HG02981 (cell line): ENCODE data around the gene SQOR.
A peak's percentile ranks its signal among the peaks of the same experiment; 100 is the strongest.

Experiments used
- ATAC-seq: cut with Tn5 transposase; IDR thresholded peaks from one replicate; pipeline ENCODE4 v1.9.1; 2021; ENCODE audit warnings: mild to moderate bottlenecking, moderate library complexity; ENCODE audit not compliant: unreplicated experiment

Gene SQOR

DNA sequence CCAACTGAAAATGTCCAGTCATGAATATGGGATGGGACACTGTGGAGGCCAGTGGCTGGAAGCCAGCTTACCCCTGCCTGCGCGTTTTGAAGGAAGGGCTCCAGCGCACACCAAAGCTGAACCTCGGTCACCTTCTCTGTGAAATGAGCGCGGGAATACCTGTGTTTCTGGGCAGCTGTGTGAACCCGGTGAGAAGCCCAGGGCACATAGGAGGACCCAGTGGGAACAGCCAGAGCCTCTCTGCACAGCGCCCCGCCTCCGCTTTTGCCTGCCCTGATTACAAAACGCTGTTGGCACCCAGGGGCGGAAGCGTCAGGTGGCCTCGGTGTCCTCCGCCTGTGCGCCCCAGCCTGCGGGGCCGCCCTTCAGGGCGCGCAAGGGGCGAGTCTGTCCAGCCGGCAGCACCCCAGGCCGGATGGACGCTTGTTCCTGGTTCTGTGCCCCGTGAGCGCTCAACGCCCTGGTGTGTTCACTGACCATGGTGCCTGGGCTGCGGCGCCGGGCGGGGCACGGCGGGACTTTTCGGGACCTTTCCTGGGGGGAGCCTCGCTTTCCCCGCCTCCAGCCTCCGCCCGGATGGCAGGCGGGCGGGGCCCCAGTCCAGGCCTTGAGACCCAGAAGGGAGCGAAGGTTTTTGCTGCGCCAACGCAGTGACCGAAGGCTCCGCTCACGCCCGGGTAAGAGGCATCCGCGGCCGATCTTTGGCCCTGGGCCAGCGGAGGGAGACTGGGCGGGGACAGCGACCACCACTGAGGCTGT lies at the start of gene SQOR:
Gene SQOR (plus strand): TSS at position 598 of the 759 bp plus-strand sequence. CDS start 23,895 bp downstream, outside the sequence.
- ATAC-seq = peak; percentile 69

DNA sequence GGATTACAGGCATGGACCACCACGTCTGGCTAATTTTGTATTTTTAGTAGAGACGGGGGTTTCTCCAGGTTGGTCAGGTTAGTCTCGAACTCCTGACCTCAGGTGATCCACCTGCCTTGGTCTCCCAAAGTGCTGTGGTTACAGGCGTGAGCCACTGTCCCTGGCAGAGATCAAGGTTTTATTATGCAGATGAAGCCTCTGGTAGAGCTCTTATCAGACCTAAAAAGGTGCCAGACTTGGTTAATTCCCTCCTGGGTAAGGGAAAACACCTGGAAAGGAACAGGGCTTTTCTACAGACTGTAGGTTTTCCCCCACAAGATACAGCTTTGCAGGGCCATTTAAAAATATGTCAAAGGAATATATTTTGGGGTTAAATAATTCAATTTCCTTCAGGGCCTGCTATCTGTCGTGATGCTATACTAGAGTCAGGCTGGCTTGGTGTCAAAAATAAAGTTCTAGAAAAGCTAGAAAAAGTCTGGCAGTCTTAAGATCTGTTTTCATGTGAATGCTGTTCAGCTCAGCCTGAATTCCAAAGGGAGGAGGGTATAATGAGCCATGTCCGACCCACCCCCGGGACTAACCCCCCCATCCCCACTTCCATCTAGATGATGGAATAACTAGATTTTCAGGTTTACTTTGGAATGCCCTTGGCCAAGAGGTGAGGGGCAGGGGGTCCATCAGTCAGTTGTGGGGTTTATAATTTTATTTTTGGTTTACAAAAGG lies 49.6 kb upstream of the SQOR start:
- no peak for ATAC-seq

DNA sequence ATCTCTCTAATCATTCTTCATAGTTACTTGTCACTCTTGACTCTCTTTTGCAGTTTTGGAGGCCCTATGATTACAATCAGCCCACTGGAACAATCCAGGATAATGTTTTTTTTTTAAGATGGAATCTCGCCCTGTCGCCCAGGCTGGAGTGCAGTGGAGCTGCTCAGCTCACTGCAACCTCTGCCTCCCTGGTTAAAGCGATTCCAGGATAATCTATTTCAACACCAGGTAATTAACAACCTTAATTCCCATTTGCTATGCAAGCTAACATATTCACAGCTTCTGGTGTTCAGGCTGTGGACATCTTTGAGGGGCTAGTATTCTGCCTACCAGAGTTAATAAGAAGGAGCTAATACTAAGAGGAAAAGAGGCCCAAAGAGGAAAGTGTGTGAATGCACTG lies 48.7 kb upstream of the SQOR start:
- ATAC-seq = no peak

DNA sequence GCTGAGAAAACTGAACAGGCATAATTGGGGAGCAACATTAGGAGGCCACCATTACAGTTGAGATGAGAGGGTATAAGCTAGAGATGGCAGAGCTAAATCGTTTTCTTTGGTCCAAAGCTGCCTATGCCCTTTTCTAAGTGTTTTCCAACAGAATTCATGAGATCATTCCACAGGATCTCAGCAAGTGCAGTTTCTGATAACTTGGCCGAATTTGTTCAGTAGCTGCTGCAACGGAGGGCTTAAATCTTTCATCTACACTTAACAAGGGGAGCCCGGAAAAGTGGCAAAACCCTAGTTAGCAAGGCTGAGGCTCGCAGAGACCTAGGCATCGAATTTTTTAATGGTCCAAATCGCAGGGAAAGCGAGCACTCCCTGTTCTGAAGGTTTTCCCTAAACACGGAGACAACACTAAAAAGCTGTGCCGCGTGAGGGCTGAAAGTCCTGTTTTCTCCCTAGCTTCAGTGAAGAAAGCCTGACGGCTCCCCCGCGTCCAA lies 48.2 kb upstream of the SQOR start:
- no peak for ATAC-seq

DNA sequence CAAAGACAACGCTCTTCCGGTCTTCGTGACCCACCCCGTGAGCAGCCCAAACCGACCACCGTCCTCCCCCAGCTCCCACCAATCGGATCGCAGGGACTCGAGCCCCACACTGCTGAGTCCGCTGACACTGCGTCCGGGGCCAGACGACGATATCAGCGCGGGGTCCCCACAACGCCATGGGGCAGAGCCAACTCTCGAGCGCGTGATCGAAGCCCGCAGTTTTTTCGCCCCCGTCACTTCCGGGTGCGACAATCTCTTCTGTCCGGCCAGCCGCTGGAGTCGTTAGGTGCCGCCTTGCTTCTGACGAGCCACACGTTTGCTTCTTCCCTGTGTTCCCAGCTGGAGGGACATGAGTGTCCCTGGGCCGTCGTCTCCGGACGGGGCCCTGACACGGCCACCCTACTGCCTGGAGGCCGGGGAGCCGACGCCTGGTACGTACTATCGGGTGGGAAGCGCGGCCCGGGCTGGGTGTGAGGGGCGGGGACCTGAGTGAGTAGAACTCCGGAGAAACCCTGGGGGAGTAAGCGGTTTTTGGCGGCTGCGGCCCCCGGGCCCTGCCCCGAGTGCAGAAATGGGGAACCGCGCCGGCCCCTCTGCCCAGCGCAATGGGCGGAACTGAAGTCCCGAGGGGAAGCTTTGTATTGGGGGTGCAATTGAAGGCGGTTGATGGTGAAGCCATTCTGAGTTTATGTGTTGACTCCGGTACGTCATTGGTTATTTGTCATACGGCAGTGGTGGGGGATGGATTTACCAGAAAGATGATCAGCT lies 47.5 kb upstream of the SQOR start, which contains the start of gene BLOC1S6:
Gene BLOC1S6 (plus strand): TSS at position 285 of the 768 bp plus-strand sequence. CDS start 65 bp downstream, at position 350.
- peak; percentile 79 for ATAC-seq

DNA sequence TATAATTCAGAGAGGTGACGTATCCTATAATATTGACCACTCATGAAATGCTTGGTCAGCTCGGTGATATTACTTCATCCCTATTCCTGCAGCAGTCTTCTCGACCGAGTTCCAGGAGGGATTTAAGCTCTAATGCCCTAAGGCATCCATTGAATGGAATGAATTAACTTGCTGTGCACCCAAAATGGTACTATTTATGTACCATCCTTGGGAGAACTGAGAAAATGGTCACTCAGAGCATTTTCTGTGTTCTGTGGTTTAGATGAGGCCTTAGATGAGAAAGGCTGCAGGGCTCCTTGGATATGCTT lies 47.0 kb upstream of the SQOR start:
- no peak for ATAC-seq

DNA sequence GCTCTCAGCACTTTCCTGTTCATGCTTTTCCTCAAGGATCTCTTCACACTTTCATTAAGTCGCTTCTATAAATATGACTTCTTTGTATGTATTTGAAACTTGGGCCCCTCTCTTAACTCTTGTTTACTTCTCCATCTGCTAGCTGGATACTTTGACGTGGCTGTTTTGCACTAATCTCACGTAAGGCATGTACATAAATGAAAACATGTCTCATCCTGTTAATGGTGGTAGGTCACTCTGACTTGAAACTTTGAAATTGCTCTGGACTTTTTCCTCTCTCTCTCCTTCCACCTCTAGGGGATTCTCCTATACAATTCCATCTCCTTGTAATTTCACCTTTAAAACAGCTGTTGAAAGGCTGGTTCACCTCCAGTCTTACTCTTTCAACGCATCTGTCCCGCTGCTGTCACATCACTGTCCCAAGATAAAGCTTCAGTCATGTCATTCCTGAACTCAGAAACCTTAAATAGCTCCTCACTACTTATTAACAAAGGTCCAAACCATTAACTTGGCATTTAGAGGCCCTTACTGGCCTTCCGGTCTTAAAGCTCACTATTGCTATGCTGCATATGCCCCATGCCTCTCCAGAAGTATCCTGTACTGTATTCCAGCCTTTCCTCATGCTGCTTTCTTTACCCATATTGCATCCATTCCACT lies 46.5 kb upstream of the SQOR start:
- no peak for ATAC-seq

DNA sequence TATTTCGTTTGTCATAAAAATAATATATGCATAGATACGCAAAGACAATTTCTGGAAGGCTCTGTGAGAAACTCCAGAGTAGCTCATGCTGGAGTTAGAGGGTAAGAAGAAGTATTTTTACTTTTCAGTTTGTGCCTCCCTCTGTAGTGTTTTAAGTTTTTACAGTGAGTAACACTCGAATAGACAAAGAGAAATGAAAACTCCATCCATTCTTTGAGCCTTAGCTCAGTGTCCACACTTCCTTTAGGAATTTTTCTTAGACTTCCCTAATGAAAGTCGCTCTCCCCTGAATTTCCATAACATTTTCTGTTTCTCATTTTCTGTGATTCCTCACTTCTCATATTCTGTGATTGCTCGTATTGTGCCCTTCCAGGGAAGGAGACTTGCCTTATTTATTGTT lies 45.6 kb upstream of the SQOR start:
- ATAC-seq = no peak

DNA sequence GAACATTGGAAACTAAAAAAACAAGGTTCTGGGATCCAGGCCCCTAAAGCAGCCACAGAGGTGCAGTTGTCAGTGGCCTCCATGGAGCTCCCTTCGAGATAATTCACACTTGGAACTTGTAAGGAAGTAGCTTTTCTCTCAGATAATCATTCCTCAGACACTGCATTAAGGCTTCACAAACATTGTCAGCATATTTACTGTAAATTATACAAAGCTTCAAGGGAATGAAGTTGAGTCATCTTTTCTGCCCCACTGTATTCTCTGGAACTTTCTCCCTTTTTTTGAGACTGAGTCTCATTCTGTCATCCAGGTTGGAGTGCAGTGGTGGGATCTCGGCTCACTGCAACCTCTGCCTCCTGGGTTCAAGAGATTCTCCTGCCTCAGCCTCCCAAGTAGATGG lies 40.5 kb upstream of the SQOR start:
- no peak for ATAC-seq

DNA sequence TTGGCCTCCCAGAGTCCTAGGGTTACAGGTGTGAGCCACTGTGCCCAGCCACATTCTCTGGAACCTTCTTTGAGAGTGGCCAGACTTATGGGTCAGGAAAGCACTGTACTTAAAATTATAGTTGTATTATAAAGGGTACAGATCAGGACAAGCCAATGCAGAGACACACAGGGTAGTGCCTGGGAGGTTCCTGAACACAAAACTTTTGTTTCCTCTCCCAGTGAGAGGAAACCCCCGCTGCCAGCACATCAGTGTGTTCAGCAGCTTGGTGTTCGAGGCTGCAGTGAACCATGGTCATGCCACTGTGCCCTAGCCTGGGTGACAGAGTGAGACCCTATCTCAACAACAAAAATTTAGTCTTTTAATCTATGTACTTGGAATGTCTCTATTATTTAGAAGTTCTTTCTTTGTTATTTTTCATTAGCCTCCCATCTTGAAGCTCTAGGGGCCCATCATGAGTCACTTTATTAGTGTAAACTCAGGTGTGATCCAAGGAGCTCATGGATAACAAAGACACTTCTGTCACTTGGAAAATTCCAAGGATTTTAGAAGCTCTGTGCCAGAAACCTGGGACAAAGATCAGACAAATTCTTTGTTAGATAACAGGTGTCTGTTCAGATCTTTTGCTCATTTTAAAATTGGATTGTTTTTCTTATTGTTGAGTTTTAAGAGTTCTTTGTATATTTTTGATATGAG lies 39.8 kb upstream of the SQOR start:
- no peak for ATAC-seq

DNA sequence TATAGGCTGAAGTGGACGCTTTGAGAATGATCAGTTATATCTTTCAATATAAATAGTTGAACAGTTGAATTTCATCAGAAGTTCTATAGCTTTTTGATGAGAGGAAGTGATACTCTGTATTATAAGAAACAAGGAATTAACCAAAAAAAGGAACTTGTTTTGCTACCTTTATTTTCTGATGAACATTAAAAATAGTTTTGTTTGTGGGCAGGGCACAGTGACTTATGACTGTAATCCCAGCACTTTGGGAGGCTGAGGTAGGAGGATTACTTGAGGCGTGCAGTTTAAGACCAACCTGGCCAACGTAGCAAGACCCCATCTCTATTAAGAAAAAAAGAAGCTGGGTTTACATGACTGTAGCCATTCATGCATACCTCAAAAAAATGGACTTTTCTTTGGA lies 30.9 kb upstream of the SQOR start:
- ATAC-seq = no peak

DNA sequence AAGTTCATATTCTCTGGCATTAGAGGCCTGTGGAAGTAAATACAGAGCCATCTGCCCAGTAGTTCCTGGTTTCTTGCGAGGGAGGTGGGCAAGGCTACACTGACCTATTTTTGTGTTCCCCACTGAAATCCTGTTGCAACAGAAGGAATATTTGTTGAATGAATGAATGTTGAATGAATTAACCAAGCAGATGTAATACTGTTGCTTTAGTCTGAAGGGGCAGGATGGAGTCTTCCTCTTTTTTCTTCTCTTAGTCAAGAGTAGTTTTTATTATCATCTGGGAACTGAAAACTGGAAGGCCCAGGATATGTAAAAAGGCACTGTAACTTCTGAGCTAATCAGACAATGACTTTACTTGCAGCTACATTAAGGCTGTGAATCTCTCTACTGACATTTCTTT lies 30.5 kb upstream of the SQOR start:
- no peak for ATAC-seq

DNA sequence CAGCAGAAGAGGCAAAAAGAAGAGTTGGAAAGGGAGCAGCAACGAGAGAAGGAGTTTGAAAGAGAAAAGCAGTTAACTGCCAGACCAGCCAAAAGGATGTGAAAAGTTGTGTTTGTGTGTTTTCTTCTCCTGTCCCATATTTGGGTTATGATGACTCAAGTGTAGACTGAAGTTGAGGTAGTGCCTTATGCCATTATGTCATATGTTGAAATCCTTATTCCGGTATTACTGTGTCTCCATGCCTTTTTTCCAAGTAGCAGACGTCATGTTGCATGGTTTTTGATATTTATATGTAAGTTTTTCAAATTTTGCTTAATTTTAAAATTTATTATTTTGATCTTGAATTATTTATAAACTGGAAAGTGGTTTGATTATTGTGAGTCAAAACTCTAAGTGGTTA lies 28.4 kb upstream of the SQOR start:
- no peak for ATAC-seq

DNA sequence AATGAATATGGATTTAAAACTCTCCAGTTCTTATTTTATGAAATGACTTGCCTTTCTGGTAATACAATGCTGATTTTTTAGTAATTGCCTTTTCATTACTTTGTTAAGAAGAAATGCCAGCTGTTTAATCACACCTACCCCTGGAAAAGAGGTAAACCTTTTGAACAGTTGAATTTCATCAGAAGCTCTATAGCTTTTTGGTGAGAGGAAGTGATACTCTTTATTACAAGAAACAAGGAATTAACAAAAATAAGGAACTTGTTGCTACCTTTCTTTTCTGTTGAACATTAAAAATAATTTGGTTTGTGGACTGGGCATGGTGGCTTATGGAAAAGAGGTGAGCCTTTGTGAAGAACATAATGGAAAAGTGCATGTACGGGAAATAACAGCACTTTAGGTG lies 28.0 kb upstream of the SQOR start:
- no peak for ATAC-seq

DNA sequence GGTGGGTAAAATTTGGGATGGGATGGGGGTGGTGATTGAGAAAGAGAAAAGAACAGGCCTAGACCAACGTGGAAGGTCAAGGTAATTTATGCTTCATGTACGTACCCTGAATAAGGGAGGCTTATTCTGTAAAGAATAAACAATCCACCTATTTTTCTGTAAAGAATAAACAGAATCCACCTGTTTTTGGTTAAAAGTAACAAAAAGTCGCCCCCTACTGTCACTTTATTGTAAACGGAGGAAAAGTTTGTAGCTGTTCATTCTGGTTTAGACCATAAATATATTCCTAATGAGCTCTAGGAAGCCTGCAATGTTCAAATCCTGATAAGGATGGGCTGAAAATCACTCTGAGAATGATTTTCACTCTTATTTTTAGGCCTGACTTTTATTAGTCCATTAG lies 23.5 kb upstream of the SQOR start:
- ATAC-seq = no peak

DNA sequence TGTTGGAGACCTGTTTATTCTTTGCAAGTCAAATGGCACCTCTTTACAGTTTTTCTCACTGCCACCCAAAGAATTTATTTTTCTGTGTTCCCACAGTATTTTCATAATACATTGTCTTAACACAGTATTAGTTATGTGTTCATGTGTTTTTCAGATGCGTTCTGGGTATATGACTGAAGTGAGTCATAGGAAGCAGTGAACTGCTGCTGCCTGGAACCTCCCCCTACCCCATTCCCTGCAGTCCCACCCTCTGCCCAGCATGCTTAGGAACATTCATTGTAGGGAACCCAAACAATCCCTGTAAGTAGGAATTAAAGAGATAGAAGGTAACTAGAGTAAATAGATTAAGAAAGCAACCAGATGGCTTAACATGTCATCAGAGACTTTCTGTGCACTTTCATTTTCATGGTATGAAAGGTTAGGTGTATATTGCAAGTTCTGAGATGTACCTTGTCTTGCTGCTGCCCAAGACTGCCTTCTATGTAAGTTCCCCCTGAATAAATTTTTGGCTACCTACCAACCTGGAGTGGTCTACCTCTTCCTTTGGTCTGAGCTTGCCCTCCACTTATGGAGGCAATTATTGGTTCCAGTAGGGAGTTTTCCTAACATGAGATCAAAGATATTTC lies 21.9 kb upstream of the SQOR start:
- ATAC-seq = no peak

DNA sequence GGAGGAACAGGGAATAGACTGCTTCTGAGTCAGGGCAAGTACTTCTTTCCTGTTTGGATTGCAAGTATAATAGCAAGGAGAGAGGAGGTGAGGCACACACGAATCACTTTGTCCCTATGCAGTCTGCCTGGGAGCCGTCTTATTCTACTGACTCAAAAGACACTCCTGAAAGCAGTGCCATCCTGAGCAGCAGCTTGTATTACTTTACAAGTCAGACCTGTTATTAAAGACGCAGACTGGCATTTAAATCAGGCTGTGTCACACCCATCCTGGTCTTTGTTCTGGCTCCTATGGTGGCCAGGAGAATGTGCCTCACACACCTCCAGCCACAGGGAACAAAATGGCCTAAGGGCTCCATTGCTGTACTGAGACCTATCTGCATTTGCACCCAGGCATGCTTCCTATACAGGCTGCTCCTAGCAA lies 17.9 kb upstream of the SQOR start:
- ATAC-seq = no peak

DNA sequence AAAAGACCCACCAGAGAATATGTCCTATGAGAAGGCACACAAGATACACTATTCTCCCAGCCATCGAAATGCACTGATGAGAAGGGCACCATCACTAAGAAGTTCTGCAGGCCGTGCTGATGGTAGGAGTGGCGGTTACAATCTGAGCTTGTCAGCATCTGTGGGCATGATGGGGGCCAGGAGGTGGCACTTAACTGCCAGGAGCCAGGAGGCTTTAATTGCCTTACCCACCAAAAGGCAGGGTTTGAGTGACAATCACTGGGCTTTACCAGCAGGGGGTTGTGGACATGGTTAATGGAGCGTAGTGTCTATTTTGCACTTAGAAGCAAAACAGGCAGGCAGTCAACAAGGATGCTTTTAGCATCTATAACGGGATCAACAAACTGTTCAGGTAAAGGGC lies 16.0 kb upstream of the SQOR start:
- ATAC-seq = no peak

DNA sequence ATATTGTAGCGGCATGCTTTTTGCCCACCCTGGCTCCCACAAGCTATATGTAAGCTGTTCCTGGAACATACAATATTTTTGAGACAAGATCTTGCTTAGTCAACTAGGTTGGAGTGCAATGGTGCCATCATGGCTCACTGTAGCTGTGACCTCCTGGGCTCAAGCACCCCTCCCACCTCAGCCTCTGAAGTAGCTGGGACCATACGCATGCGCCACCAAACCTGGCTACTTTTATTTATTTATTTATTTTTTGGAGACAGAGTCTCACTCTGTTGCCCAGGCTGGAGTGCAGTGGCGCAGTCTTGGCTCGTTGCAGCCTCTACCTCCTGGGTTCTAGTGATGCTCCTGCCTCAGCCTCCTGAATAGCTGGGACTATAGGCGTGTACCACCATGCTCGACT lies 6.7 kb upstream of the SQOR start:
- ATAC-seq = no peak
